ENCODE data around the gene KIF26B.
"Not testable (repeated sequence)": the region's sequence is repeated elsewhere in the genome, so short reads cannot be mapped to it uniquely, and the experiment has no call there.

KIF26B gene

DNA sequence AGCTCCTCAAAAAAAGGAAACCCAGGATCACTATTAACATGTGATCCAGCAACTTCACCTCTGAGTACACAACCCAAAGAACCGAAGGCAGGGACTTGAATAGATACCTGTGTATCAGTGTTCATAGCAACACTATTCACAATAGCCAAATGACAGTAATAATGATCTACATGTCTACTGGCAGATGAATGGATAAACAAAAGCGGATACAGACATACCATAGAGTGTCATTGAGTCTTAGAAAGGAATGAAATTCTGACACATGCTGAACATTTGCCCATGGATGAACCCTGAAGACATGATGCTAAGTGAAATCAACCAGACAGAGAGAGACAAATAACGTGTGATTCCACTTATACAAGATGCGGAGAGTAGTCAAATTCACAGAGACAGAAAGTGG, 564.2 kb downstream of the KIF26B start:
- Histone ChIP-seq H3K36me3 (ENCODE audit: insufficient read depth, low read length) (no peaks in the 10 kb centered on the region), H3K9ac (ENCODE audit: low read depth, low read length) (no peak overlapping the region), H3K9me3 (ENCODE audit: control insufficient read depth, insufficient read depth, low read length) (no peaks in the 10 kb centered on the region), H3K4me1 (ENCODE audit: insufficient read depth, low read length) (no peaks in the 10 kb centered on the region)

DNA sequence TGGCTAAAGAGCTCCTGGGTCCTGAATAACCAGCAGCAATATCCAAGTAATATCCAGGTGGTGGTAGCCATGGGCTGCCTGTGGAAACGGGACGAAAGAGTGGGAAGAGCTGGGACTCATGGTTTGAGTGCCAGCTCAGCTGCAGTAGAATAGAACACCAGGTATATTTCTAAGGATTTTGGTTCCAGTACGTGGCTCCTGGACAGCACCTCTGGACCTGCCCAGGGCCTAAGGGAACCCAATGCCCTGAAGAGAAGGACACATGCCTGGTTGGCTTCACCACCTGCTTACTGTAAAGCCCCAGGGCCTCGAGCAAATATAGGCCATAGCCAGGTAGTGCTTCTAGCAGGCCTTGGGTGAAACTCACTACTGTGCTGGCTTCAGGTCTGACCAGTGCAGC, 566.7 kb downstream of the KIF26B start:
- H3K36me3 ChIP-seq (ENCODE audit: insufficient read depth, low read length): no peaks in the 10 kb centered on the region
- H3K9ac ChIP-seq (ENCODE audit: low read depth, low read length): no peak overlapping the region
- H3K4me1 ChIP-seq (ENCODE audit: insufficient read depth, low read length): no peaks in the 10 kb centered on the region
- H3K9me3 ChIP-seq (ENCODE audit: control insufficient read depth, insufficient read depth, low read length): no peaks in the 10 kb centered on the region

DNA sequence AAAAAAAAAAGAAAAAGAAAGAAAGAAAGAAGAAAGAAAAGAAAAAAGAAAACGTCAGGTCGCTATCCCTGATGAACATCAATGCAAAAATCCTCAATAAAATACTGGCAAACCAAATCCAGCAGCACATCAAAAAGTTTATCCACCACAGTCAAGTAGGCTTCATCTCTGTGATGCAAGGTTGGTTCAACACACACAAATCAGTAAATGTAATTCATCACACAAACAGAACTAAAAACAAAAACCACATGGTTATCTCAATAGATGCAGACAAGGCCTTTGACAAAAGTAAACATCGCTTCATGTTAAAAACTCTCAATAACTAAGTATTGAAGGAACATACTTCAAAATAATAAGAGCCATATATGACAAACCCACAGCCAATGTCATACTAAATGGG, 573.2 kb downstream of the KIF26B start:
- H3K4me1 ChIP-seq (ENCODE audit: insufficient read depth, low read length); H3K36me3 ChIP-seq (ENCODE audit: insufficient read depth, low read length); H3K9ac ChIP-seq (ENCODE audit: low read depth, low read length): not testable (repeated sequence)

DNA sequence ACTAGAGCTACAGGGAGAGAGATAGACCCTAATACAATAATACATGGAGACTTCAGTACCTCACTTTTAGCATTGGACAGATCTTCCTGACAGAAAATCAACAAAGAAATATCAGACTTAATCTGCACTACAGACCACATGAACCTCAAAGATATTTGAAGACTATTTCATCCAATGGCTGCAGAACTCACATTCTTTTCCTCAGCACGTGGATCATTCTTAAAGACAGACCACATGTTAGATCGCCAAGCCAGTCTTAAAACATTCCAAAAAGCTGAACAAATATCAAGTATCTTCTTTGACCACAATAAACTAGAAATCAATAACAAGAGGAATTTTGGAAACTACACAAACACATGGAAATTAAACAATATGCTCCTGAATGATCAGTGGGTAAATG, 576.0 kb downstream of the KIF26B start:
- Histone ChIP-seq H3K9ac (ENCODE audit: low read depth, low read length) (no peak overlapping the region), H3K9me3 (ENCODE audit: control insufficient read depth, insufficient read depth, low read length) (no peaks in the 10 kb centered on the region), H3K4me1 (ENCODE audit: insufficient read depth, low read length) (no peaks in the 10 kb centered on the region), H3K36me3 (ENCODE audit: insufficient read depth, low read length) (no peaks in the 10 kb centered on the region)

More for the DNA sequence above, 573.2 kb downstream of the KIF26B start:
- H3K9me3 ChIP-seq (ENCODE audit: control insufficient read depth, insufficient read depth, low read length): not testable (repeated sequence)

DNA sequence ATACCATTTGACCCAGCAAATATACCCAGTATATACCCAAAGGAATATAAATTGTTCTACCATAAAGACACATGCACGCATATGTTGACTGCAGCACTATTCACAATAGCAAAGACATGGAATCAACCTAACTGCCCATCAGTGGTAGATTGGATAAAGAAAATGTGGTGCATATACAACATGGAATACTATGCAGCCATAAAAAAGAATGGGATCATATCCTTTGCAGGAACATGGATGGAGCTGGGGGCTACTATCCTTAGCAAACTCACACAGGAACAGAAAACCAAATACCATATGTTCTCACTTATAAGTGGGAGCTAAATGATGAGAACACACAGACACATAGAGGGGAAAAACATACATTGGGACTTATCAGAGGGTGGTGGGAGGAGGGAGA, 585.6 kb downstream of the KIF26B start:
- not testable (repeated sequence) for H3K9me3 ChIP-seq (ENCODE audit: control insufficient read depth, insufficient read depth, low read length); H3K36me3 ChIP-seq (ENCODE audit: insufficient read depth, low read length); H3K4me1 ChIP-seq (ENCODE audit: insufficient read depth, low read length); H3K9ac ChIP-seq (ENCODE audit: low read depth, low read length)

DNA sequence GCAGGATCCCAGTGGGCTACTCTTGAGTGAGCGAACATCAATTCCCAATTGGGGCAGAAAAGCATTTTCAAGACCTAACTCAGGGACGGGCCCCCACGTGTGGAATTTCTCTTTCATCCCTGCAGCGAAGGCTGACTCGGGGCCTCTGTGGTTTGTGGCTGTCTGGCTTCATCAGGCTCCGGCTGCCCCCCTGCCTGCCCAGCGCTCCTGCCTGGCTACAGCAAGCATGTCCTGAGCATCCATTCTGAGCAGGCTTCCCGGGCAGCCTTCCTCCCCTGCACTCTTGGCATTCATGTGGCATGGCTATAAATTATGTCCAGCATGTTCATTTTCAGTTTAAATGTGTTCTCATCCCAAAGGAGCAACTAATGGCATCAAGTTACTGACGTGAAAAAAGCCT, 588.1 kb downstream of the KIF26B start:
- no peaks in the 10 kb centered on the region for H3K4me1 ChIP-seq (ENCODE audit: insufficient read depth, low read length)
- no peak overlapping the region for H3K9ac ChIP-seq (ENCODE audit: low read depth, low read length)
- H3K36me3 ChIP-seq (ENCODE audit: insufficient read depth, low read length): no peaks in the 10 kb centered on the region
- no peaks in the 10 kb centered on the region for H3K9me3 ChIP-seq (ENCODE audit: control insufficient read depth, insufficient read depth, low read length)

DNA sequence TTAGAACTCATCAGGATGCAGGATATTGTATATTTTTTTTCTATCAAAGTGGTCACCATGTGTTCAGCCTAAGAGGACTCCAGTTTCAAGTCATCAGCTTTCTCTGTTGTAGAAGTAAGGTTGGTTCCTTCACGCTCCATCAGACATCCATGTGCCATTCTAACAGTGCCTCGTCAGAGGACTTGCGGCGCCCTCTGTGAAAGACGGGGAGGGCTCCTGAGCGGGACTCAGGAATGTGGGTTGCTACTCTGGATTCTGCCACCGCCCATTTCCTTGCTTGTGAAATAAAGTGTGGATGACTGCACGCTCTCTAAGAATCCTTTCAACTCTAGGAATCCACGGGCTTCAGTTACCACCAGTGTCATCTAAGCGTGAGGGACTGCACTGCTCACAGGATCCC, 593.5 kb downstream of the KIF26B start:
- no peaks in the 10 kb centered on the region for H3K9me3 ChIP-seq (ENCODE audit: control insufficient read depth, insufficient read depth, low read length)
- H3K36me3 ChIP-seq (ENCODE audit: insufficient read depth, low read length): no peaks in the 10 kb centered on the region
- H3K9ac ChIP-seq (ENCODE audit: low read depth, low read length): no peak overlapping the region
- H3K4me1 ChIP-seq (ENCODE audit: insufficient read depth, low read length): no peaks in the 10 kb centered on the region

DNA sequence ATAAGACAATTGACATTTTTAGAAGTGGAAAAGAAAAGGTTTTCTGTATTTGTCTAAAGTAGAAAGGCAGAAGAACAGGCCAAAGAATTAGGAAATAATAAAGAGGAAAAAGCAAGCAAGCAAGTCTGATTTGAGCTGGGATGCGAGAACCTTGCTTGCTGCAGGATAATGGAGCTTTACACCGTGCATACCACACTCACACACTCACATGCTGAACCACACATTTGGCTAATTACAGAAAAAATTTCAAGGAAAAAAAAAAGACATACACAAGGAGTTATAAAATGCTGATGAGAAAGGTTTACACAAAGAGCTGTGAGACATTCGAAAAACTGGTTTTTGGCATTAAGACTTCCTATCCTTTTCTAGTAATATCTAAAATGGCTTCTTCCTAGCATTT, 593.9 kb downstream of the KIF26B start:
- no peaks in the 10 kb centered on the region for H3K4me1 ChIP-seq (ENCODE audit: insufficient read depth, low read length)
- no peaks in the 10 kb centered on the region for H3K9me3 ChIP-seq (ENCODE audit: control insufficient read depth, insufficient read depth, low read length)
- no peaks in the 10 kb centered on the region for H3K36me3 ChIP-seq (ENCODE audit: insufficient read depth, low read length)
- H3K9ac ChIP-seq (ENCODE audit: low read depth, low read length): no peak overlapping the region

DNA sequence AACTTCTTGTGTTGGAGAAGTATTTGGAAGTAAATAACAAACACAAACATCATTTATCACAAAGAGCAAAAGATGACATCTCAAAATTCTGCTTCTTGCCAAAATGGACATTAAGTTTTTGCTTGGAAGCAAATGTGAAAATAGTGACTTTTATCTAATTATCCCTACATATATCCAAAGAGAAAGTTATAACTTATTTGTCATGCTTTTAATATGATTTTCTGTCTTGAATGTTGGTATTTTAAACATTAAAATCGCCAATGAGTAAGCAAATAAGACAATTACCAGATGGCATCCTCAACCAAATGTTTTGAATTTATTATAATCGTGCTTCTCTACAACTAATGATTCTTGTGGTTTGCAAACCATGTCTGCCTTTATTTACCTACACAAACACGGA, 594.3 kb downstream of the KIF26B start:
- H3K36me3 ChIP-seq (ENCODE audit: insufficient read depth, low read length): no peaks in the 10 kb centered on the region
- H3K9me3 ChIP-seq (ENCODE audit: control insufficient read depth, insufficient read depth, low read length): no peaks in the 10 kb centered on the region
- H3K4me1 ChIP-seq (ENCODE audit: insufficient read depth, low read length): no peaks in the 10 kb centered on the region
- H3K9ac ChIP-seq (ENCODE audit: low read depth, low read length): no peak overlapping the region

DNA sequence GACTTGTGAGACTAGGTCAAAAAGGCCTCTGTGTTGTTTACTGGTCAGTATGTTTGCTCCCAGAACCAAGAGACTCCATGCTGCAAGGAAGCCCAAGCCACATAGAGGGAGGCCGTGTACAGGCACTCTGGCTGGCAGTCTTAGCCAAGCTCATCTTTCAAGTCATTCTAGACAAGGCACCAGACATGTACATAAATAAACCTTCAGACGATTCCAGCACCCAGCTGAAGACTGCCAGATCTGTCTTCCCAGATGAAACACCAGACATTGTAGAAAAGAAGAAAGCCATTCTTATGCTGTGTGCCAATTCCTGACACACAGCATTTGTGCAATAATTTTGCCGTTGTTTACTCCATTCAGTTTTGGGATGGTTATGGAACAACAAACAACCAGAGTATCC, 595.5 kb downstream of the KIF26B start:
- H3K9ac ChIP-seq (ENCODE audit: low read depth, low read length): no peak overlapping the region
- H3K36me3 ChIP-seq (ENCODE audit: insufficient read depth, low read length): no peaks in the 10 kb centered on the region
- H3K9me3 ChIP-seq (ENCODE audit: control insufficient read depth, insufficient read depth, low read length): peaks cover 2% of the 10 kb centered on the region; the same call in 1 of the 2 replicates
- peaks cover 5% of the 10 kb centered on the region; the same call in 1 of the 2 replicates for H3K4me1 ChIP-seq (ENCODE audit: insufficient read depth, low read length)

DNA sequence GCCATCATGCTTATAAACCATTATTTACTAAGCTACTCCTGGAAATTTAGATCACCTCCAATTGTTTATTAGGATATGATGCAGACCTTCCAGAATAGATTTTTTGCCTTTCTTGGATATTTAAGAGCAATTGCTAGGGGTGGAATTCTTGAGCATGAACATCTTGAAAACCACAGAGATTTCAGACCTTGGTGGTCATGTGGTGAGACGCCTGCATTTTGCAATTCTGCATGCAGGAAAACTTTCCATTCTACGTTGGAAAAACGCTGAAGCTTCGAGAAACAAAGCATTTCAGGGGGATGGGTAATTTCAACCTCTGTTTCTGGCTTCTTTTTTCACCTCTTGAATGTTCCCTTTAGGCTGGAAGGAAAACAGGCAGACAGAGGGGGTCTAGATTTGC, 596.3 kb downstream of the KIF26B start:
- Histone ChIP-seq H3K36me3 (ENCODE audit: insufficient read depth, low read length) (no peaks in the 10 kb centered on the region), H3K4me1 (ENCODE audit: insufficient read depth, low read length) (peaks cover 5% of the 10 kb centered on the region; the same call in 1 of the 2 replicates), H3K9ac (ENCODE audit: low read depth, low read length) (no peak overlapping the region), H3K9me3 (ENCODE audit: control insufficient read depth, insufficient read depth, low read length) (peaks cover 3% of the 10 kb centered on the region; the same call in 1 of the 2 replicates)

DNA sequence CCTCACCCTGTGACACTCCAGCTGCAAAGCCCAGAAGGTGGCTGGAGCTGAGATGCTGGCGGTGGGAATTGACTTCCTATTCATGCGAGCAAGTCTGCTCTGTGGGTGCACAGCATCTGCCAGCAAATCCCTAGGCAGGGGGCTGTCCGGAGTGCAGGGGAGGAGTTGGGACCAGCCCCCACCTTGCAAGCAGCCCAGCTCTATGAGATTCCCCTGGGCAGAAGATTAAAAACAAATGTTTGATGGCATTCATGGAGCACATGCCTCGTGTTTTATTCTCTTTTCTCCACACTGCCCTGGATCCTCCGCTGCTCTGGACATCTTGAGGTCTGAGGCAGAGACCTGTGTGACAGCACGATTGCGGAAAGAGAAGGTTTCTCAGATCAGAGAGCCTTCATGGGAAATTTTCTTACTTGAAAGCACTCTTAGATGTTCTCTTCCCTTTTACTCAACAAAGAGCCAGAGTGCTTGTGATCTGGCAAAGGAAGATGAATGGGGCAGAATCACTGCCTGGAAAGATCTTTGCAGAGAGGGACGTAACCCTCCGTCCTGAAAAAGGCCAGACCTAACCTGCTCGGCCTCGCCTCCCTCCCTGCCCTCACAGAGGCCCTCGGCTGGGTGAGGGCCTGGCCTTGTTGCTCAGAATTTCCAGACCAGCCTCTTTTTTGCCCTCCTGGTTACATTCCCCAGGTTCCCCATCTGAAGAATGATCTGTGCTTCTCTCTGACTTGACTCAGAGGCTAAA, 597.1 kb downstream of the KIF26B start:
- Histone ChIP-seq H3K9ac (ENCODE audit: low read depth, low read length) (no peak overlapping the region), H3K36me3 (ENCODE audit: insufficient read depth, low read length) (no peaks in the 10 kb centered on the region)

DNA sequence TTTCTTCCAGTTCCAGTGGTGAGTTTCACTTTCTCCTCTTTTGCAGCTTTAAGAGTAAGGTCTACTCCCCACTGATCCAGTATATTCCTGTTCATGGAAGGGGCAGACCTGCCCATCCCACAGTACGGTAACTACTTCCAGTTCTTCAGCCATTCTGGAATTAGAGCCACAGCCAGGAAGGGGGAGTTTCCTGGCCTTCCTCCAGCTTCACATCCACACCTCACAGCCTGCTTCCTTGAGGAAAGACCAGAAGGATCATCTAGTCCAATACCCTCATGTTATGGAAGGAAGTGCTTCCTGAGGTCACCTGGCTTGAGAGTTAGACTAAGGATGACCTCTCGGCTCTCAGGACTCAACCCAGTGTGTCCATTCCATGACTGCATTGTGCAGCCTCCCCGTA, 597.8 kb downstream of the KIF26B start:
- H3K4me1 ChIP-seq (ENCODE audit: insufficient read depth, low read length): peaks cover 5% of the 10 kb centered on the region; the same call in 1 of the 2 replicates
- H3K9me3 ChIP-seq (ENCODE audit: control insufficient read depth, insufficient read depth, low read length): peaks cover 3% of the 10 kb centered on the region; the same call in 1 of the 2 replicates
- no peak overlapping the region for H3K9ac ChIP-seq (ENCODE audit: low read depth, low read length)
- no peaks in the 10 kb centered on the region for H3K36me3 ChIP-seq (ENCODE audit: insufficient read depth, low read length)

More for the DNA sequence above, 597.1 kb downstream of the KIF26B start:
- peaks cover 5% of the 10 kb centered on the region; the same call in 1 of the 2 replicates for H3K4me1 ChIP-seq (ENCODE audit: insufficient read depth, low read length)
- H3K9me3 ChIP-seq (ENCODE audit: control insufficient read depth, insufficient read depth, low read length): peaks cover 3% of the 10 kb centered on the region; the same call in 1 of the 2 replicates

DNA sequence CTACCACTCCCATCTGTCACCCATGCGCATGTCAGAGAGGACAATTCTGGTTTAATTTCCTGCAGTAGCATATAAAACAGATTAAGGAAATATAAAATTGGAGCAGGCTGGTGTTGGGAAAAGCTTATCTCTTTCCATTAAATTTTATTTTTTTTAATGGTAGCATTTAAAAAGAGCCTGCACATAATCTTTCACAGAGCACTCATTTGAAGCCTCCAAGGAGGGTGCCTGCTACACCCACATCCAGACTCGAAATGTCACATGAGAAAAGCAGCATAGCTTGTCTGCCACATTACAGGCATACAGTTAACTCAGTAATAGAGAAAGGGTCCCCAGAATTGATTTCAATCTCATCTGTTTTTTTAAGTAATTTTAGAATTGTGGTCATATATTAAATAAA, 599.0 kb downstream of the KIF26B start:
- peaks cover 3% of the 10 kb centered on the region; the same call in 1 of the 2 replicates for H3K9me3 ChIP-seq (ENCODE audit: control insufficient read depth, insufficient read depth, low read length)
- no peaks in the 10 kb centered on the region for H3K36me3 ChIP-seq (ENCODE audit: insufficient read depth, low read length)
- peaks cover 5% of the 10 kb centered on the region; the same call in 1 of the 2 replicates for H3K4me1 ChIP-seq (ENCODE audit: insufficient read depth, low read length)
- H3K9ac ChIP-seq (ENCODE audit: low read depth, low read length): no peak overlapping the region

DNA sequence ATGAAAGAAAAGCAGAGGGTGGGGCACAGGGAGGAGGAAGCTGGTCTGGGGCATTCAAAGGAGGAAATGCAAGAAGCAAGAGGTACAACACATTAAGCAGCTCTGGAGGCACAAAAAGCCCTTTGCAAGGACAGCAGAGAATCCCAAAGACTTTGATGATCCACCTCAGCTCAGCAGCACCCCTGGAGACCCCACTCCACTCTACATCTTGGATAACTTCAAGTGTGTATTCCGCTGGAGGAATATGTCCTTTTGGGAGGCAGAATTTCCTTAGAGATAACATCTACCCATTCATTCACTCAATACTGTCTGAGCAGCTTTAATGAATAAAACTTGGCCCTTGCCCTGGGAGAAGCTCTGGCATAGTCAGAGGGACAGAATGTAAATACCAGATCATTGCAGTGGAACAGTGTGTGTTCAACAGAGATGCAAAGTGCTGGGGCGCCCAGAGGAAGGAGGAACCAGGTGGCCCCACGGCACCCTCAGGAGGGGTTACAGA, 599.7 kb downstream of the KIF26B start:
- H3K36me3 ChIP-seq (ENCODE audit: insufficient read depth, low read length): no peaks in the 10 kb centered on the region
- no peak overlapping the region for H3K9ac ChIP-seq (ENCODE audit: low read depth, low read length)

More for the DNA sequence above, 599.7 kb downstream of the KIF26B start:
- peaks cover 5% of the 10 kb centered on the region; the same call in 1 of the 2 replicates for H3K4me1 ChIP-seq (ENCODE audit: insufficient read depth, low read length)
- peaks cover 3% of the 10 kb centered on the region; the same call in 1 of the 2 replicates for H3K9me3 ChIP-seq (ENCODE audit: control insufficient read depth, insufficient read depth, low read length)

Measured in ES-I3 (cell line).